Activated naive CD4-positive, alpha-beta T cell treated with anti-CD3 and anti-CD28 coated beads, Interleukin-2, amount 50 U/mL, for 24 hours (primary cell): Measurements from ENCODE around the gene IPO8.

Source experiments
- H3K27ac Mint-ChIP-seq: one replicate; pipeline ENCODE4 v1.8.0; 2021; ENCODE audit warnings: mild to moderate bottlenecking, mixed read lengths
- H3K27me3 Mint-ChIP-seq: one replicate; pipeline ENCODE4 v1.8.0; 2021; ENCODE audit warnings: mixed read lengths
- H3K36me3 Mint-ChIP-seq: one replicate; pipeline ENCODE4 v1.8.0; 2021; ENCODE audit warnings: mixed read lengths
- H3K4me1 Mint-ChIP-seq: one replicate; pipeline ENCODE4 v1.8.0; 2021; ENCODE audit warnings: mixed read lengths
- H3K4me3 Mint-ChIP-seq: one replicate; pipeline ENCODE4 v1.8.0; 2021; ENCODE audit warnings: mild to moderate bottlenecking, mixed read lengths
- H3K9me3 Mint-ChIP-seq: one replicate; pipeline ENCODE4 v1.8.0; 2021; ENCODE audit warnings: mixed read lengths

IPO8 gene

GRCh38 chr12:30695199-30696102, at the start of gene IPO8:
Gene IPO8 (minus strand): TSS chr12:30695869. CDS start chr12:30695647, 222 bp downstream.
- H3K4me1 Mint-ChIP-seq: peaks cover 44% of the 10 kb centered on the region
- no peaks in the 10 kb centered on the region for H3K36me3 Mint-ChIP-seq
- H3K4me3 Mint-ChIP-seq: peak within 1 kb of the TSS; percentile 92
- H3K27me3 Mint-ChIP-seq: no peaks in the 10 kb centered on the region
- H3K9me3 Mint-ChIP-seq: no peaks in the 10 kb centered on the region
- H3K27ac Mint-ChIP-seq: peak within 1 kb of the TSS; percentile 95

GRCh38 chr12:30744321-30744720, 48.7 kb upstream of the IPO8 start:
- no peaks in the 10 kb centered on the region for H3K27me3 Mint-ChIP-seq
- H3K4me1 Mint-ChIP-seq: peaks cover 14% of the 10 kb centered on the region
- peaks cover 24% of the 10 kb centered on the region for H3K36me3 Mint-ChIP-seq
- no peak overlapping the region for H3K27ac Mint-ChIP-seq
- H3K4me3 Mint-ChIP-seq: no peak overlapping the region
- H3K9me3 Mint-ChIP-seq: no peaks in the 10 kb centered on the region

DNA sequence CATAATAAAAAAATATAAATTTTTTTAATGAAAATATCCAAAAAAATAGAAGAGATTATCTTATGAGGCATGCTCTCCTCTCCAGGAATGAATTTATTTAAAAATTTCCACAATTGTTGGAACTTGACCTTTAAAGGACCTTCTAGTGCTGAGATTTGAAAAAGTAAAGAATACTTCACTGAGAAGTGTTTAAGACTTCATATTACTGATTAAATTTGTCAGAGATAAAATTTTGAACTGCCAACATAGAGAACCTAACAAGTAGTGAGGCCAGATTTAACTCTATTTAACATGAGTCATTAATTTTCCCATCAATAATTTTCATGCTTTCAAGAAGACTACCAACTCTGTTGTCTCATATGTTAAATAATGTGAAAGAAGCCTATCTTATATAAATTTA, 44.6 kb upstream of the IPO8 start:
- Mint-ChIP-seq H3K9me3 (no peaks in the 10 kb centered on the region), H3K27me3 (no peaks in the 10 kb centered on the region), H3K27ac (no peak overlapping the region), H3K36me3 (peaks cover 24% of the 10 kb centered on the region), H3K4me1 (peaks cover 5% of the 10 kb centered on the region), H3K4me3 (no peak overlapping the region)

- Mint-ChIP-seq H3K4me3 (no peak overlapping the region), H3K27ac (no peak overlapping the region), H3K9me3 (no peaks in the 10 kb centered on the region), H3K4me1 (peaks cover 6% of the 10 kb centered on the region), H3K36me3 (peaks cover 30% of the 10 kb centered on the region), H3K27me3 (no peaks in the 10 kb centered on the region)
These were observed 43.4 kb upstream of the IPO8 start for GRCh38 chr12:30739020-30739419.

- Mint-ChIP-seq H3K27me3 (no peaks in the 10 kb centered on the region), H3K4me3 (no peak overlapping the region), H3K9me3 (no peaks in the 10 kb centered on the region), H3K36me3 (peaks cover 33% of the 10 kb centered on the region), H3K27ac (no peak overlapping the region), H3K4me1 (peaks cover 3% of the 10 kb centered on the region)
These were observed 37.4 kb upstream of the IPO8 start for GRCh38 chr12:30732954-30733637.

DNA sequence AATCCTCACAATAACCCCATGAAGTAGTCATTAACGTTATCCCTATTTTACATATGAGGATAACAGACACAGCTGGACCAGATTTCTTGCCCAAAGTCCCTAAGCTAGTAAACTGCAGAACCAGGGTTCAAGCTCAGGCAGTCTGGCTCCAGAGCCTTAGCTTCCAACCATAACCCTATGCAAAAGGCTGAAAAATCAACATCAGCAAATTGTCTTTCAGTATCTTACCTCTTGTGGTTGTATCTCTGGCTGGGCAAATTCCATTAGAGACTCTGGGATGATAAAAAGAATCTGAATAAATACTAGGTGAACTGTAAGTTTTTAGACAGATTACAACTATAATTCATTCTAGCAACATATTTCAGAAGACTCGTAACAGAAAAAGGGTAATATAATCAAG, 34.3 kb upstream of the IPO8 start:
- Mint-ChIP-seq H3K4me1 (peaks cover 4% of the 10 kb centered on the region), H3K27me3 (no peaks in the 10 kb centered on the region), H3K36me3 (peaks cover 22% of the 10 kb centered on the region), H3K4me3 (no peak overlapping the region), H3K9me3 (no peaks in the 10 kb centered on the region), H3K27ac (no peak overlapping the region)

DNA sequence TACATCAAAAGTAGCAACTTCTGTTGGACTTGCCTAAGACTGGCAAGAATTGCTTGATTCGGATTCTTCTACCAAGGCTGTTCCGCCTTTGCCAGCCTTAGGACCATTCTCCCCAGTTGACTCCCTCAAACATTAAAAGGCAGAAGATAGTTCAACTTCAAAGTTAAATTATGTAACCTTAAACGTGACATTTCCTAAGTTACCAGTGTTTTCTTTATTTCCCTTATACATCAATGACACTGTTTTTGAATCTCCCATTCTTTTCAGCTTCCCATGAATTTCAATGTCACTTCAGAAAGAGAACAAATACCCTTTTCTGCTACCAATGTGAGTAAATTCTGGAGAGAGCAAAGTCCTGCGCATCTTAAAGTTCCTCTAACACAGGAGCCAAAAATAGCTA, 33.9 kb upstream of the IPO8 start:
- Mint-ChIP-seq H3K4me3 (no peak overlapping the region), H3K9me3 (no peaks in the 10 kb centered on the region), H3K4me1 (peaks cover 4% of the 10 kb centered on the region), H3K27ac (no peak overlapping the region), H3K36me3 (peaks cover 19% of the 10 kb centered on the region), H3K27me3 (no peaks in the 10 kb centered on the region)

DNA sequence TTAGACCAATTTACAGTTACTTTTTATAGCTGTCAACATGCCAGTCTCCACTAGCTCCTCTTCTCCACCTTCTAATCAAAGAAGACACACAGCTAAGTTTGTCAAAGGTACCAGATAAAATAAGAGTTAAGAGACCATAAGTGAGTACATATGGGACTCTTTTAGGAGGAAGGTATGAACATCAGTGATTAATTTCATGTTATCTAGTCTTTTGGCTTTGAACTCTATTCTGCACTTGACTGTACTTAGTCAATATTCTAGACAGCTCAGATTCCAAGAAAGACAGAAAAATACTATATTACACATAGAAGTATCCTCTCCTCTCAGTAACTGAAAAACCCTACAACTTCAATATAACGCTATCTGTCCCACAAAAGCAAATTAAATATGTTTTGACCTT, 31.0 kb upstream of the IPO8 start:
- Mint-ChIP-seq H3K27me3 (no peaks in the 10 kb centered on the region), H3K36me3 (peaks cover 20% of the 10 kb centered on the region)

DNA sequence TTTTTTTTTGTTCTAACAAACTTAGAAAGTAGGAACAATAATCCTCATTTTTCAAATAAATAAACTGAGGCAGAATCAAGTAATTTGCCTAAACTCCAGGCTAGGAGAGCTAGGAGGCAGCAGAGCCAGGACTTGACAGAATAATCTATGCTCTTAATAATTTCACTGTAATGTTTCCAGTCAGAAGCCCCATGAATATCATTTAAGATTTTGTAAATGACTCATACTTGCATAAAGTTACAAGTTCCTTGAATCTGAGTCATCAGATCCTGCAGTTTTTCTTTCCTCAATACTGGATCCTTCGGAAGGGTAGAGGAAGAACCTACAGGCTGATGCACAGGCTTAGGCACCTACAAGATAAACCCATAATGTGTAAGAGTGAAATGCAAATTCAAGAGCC, 30.1 kb upstream of the IPO8 start:
- Mint-ChIP-seq H3K4me3 (no peak overlapping the region), H3K27me3 (no peaks in the 10 kb centered on the region), H3K27ac (no peak overlapping the region), H3K4me1 (peaks cover 4% of the 10 kb centered on the region), H3K9me3 (no peaks in the 10 kb centered on the region), H3K36me3 (peaks cover 24% of the 10 kb centered on the region)

More for the DNA sequence above, 31.0 kb upstream of the IPO8 start:
- Mint-ChIP-seq H3K9me3 (no peaks in the 10 kb centered on the region), H3K4me1 (peaks cover 4% of the 10 kb centered on the region), H3K4me3 (no peak overlapping the region), H3K27ac (no peak overlapping the region)

DNA sequence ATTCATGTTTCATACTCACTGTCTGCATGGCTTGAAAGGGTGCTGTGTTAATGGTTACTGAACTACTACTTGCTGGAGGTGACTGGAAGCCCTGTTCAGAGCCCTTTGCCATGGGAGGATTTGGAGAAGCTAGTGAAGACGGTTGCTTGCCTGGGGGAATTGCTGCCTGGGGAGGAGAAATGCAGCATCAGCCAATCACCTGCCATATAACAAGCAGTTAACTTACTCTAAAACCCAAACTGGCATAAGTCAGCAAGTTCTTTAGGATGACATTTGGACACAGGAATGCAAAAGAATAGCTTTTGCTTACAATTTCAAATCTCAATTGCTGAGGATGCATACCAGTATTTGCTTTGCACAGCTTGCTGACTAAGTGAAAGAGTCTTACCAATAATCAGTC, 23.4 kb upstream of the IPO8 start:
- Mint-ChIP-seq H3K27me3 (no peaks in the 10 kb centered on the region), H3K27ac (no peak overlapping the region), H3K36me3 (peaks cover 23% of the 10 kb centered on the region), H3K4me1 (no peaks in the 10 kb centered on the region), H3K9me3 (no peaks in the 10 kb centered on the region), H3K4me3 (no peak overlapping the region)

DNA sequence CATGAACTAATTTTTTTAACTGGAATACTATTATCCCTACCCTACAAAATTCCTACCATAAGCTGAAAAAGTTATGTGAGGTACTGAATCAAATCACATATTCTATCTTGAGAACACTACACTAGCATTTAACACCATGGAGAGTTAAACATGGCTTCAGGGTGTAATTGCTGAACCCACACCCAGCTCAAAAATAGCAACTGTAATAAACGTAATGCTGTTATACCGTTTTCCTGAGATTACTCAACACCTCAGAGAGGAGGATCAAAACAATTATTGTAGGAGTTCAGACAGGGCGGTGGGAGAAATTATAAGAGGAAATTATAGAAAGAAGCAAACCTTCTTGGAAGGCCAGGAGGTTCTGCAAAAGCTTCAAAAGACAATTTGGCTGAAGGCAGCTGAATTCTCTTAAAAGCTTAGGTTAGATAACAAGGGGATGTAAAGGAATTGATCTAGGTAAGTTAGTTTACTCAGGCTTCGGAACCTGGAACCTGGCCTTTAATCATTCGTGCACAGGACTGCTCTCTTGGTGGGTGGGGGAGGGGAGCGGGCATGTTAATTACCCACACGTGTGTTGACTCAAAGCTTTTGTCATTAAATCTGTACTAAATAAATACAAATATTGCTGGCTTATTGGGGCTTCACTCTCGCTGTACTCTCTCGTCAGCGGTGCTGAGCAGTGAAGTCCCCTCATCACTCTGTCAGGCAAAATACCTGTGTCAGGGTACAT, 12.1 kb upstream of the IPO8 start:
- Mint-ChIP-seq H3K27me3 (no peaks in the 10 kb centered on the region), H3K27ac (no peak overlapping the region), H3K4me3 (no peak overlapping the region), H3K36me3 (peaks cover 9% of the 10 kb centered on the region), H3K4me1 (no peaks in the 10 kb centered on the region), H3K9me3 (no peaks in the 10 kb centered on the region)

- H3K36me3 Mint-ChIP-seq: peaks cover 9% of the 10 kb centered on the region
- no peaks in the 10 kb centered on the region for H3K4me1 Mint-ChIP-seq
- no peaks in the 10 kb centered on the region for H3K27me3 Mint-ChIP-seq
- no peaks in the 10 kb centered on the region for H3K9me3 Mint-ChIP-seq
- H3K4me3 Mint-ChIP-seq: no peak overlapping the region
- H3K27ac Mint-ChIP-seq: no peak overlapping the region
These were observed 10.8 kb upstream of the IPO8 start for GRCh38 chr12:30706476-30706875.

GRCh38 chr12:30701056-30701455, 5.4 kb upstream of the IPO8 start:
- H3K9me3 Mint-ChIP-seq: no peaks in the 10 kb centered on the region
- no peak overlapping the region for H3K4me3 Mint-ChIP-seq
- no peak overlapping the region for H3K27ac Mint-ChIP-seq

DNA sequence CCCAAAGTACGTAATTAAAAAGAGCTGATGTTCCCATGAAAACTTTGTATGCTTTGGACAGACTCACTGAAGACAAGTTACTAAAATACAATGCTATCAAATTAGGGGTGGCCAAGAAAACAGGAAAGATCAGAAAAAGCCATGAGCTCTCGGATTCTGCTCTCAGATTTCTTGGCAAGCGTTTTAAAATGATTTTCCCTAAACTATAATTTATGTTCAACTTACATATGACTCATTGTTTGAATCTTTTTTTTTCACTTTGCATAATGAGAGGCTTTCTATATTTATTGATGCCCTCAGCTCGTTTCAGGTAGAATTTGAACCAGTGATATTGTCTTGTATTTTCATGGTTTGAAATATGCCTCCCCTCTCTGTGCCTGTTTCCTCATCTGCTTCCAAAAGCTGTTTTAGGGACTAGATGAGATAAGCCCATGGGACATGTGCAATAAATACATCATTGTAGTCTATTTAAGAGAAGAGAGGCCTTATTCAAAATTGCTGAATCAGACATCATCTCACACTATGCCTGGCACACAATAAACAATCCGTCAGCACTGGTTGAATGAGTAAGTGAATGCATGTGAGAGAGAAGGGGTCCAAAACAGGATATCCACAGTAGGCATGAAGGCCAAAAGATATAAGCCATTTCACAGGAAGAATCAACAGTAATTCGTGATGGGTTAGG, 4.7 kb upstream of the IPO8 start:
- H3K4me3 Mint-ChIP-seq: no peak overlapping the region
- no peaks in the 10 kb centered on the region for H3K36me3 Mint-ChIP-seq
- H3K27me3 Mint-ChIP-seq: no peaks in the 10 kb centered on the region
- H3K27ac Mint-ChIP-seq: no peak overlapping the region
- peaks cover 6% of the 10 kb centered on the region for H3K4me1 Mint-ChIP-seq
- H3K9me3 Mint-ChIP-seq: no peaks in the 10 kb centered on the region

More at GRCh38 chr12:30701056-30701455, 5.4 kb upstream of the IPO8 start:
- H3K36me3 Mint-ChIP-seq: no peaks in the 10 kb centered on the region
- no peaks in the 10 kb centered on the region for H3K27me3 Mint-ChIP-seq
- H3K4me1 Mint-ChIP-seq: peaks cover 5% of the 10 kb centered on the region

DNA sequence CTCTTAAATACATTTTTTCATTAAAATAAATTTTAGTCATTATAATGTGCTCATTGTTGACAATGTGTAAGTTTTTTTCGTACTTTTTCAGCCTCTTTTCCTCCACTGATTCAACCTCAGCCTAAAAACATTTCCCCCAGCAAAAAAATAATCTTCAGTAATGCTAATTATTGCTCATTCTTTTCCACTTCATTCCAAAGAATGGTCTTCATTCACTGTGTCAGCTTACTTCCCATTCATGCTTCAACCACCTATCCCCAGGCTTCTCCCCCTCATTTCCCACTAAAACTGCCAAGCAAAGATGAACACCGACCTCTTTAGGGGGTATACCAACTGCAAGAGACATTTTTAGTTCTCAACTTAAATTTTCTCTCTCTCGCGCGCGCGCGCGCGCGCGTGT, 2.7 kb upstream of the IPO8 start:
- Mint-ChIP-seq H3K4me1 (peaks cover 19% of the 10 kb centered on the region), H3K27me3 (no peaks in the 10 kb centered on the region), H3K36me3 (no peaks in the 10 kb centered on the region), H3K27ac (no peak overlapping the region), H3K4me3 (no peak overlapping the region), H3K9me3 (no peaks in the 10 kb centered on the region)
